ENCODE measurements around the gene FBXO42.

- TF ChIP-seq CTCF (IDR thresholded peaks at IDR 0.05; ENCODE audit: extremely low read depth in 1 of 2, insufficient read depth in 1 of 2, low read depth in 1 of 2, low read length in 2 of 2) (no peak), POLR2A (IDR thresholded peaks at IDR 0.05; ENCODE audit: low read depth, low read length) (no peak)
Observed at GRCh38 chr1:16203550-16203949, 148.7 kb downstream of the FBXO42 start.

All from endothelial cell of umbilical vein (primary cell).